Stimulated activated CD8-positive, alpha-beta memory T cell treated with anti-CD3 and anti-CD28 coated beads, Interleukin-15, amount 100 ng/mL, for 4 hours (primary cell): Measurements from ENCODE around the gene GOLGA1.
"Not testable (repeated sequence)": the region's sequence is repeated elsewhere in the genome, so short reads cannot be mapped to it uniquely, and the experiment has no call there.

Source experiments
- DNase-seq, 2 donors: peaks; one replicate each; pipeline ENCODE4 v3.0.0-alpha.2; 2020; ENCODE audit warnings: low read depth in 2 of 2

Gene GOLGA1

GRCh38 chr9:124940894-124941678 is at the start of gene GOLGA1:
TSS of gene GOLGA1 (minus strand) at chr9:124941083. CDS start at chr9:124938711, 2,372 bp downstream.
- DNase-seq, result peak; percentile 82 to 85

GRCh38 chr9:124983698-124984097 is 42.8 kb upstream of the GOLGA1 start:
- no peak for DNase-seq

- DNase-seq, result no peak
These were observed 39.5 kb upstream of the GOLGA1 start for GRCh38 chr9:124980431-124980830.

- DNase-seq, result no peak
These were observed 34.2 kb upstream of the GOLGA1 start for GRCh38 chr9:124975131-124975530.

- no peak for DNase-seq
These were observed 32.9 kb upstream of the GOLGA1 start for GRCh38 chr9:124973807-124974206.

- no peak for DNase-seq
These were observed 31.4 kb upstream of the GOLGA1 start for GRCh38 chr9:124972241-124972770.

- no peak for DNase-seq
These were observed 28.5 kb upstream of the GOLGA1 start for GRCh38 chr9:124969401-124969800.

GRCh38 chr9:124968238-124968637 is 27.4 kb upstream of the GOLGA1 start:
- no peak for DNase-seq

GRCh38 chr9:124965775-124966568 is 25.1 kb upstream of the GOLGA1 start:
- not testable (repeated sequence) for DNase-seq

- DNase-seq, result no peak
These were observed 23.7 kb upstream of the GOLGA1 start for GRCh38 chr9:124964604-124965003.

GRCh38 chr9:124964056-124964455 is 23.2 kb upstream of the GOLGA1 start:
- no peak for DNase-seq

- DNase-seq, result no peak
These were observed 19.5 kb upstream of the GOLGA1 start for GRCh38 chr9:124960409-124960752.

GRCh38 chr9:124959671-124960408 is 19.0 kb upstream of the GOLGA1 start:
- DNase-seq, result not testable (repeated sequence)

- no peak for DNase-seq
These were observed 13.4 kb upstream of the GOLGA1 start for GRCh38 chr9:124954255-124954654.

GRCh38 chr9:124950050-124950718 is 9.3 kb upstream of the GOLGA1 start:
- no peak for DNase-seq

- no peak for DNase-seq
These were observed 8.5 kb upstream of the GOLGA1 start for GRCh38 chr9:124949387-124949786.

GRCh38 chr9:124947727-124948391 is 7.0 kb upstream of the GOLGA1 start:
- no peak for DNase-seq

GRCh38 chr9:124946167-124946566 is 5.3 kb upstream of the GOLGA1 start:
- no peak for DNase-seq

- DNase-seq, result peak; percentile 20 to 27
These were observed 1.0 kb upstream of the GOLGA1 start for GRCh38 chr9:124941679-124942561.

GRCh38 chr9:124940521-124940893 is 376 bp downstream of the GOLGA1 start:
- DNase-seq, result no peak
